KMS-11 (cell line): Measurements from ENCODE around the gene CTIF.

ENCODE experiments used
- H2AFZ ChIP-seq: fragments of 200-600 bp; sonication (generic); 2 replicates; pipeline ENCODE4 v1.6.1; 2016; ENCODE audit warnings: antibody characterized with exemption, mixed run types, low read depth
- H3K27ac ChIP-seq: fragments of 200-600 bp; sonication (generic); 2 replicates; pipeline ENCODE4 v1.6.1; 2016; ENCODE audit warnings: mild to moderate bottlenecking, mixed run types
- H3K27me3 ChIP-seq: fragments of 200-600 bp; sonication (generic); 2 replicates; pipeline ENCODE4 v1.6.1; 2017; ENCODE audit warnings: mild to moderate bottlenecking, low read depth, mixed run types, moderate library complexity; ENCODE audit not compliant: insufficient read depth
- H3K36me3 ChIP-seq: fragments of 200-600 bp; sonication (generic); 2 replicates; pipeline ENCODE4 v1.6.1; 2017; ENCODE audit warnings: mild to moderate bottlenecking, mixed run types; ENCODE audit not compliant: insufficient read depth
- H3K4me1 ChIP-seq: fragments of 200-600 bp; sonication (generic); 2 replicates; pipeline ENCODE4 v1.6.1; 2016; ENCODE audit warnings: mild to moderate bottlenecking, low read depth, mixed run types; ENCODE audit not compliant: poor library complexity, severe bottlenecking
- H3K4me2 ChIP-seq: fragments of 200-600 bp; sonication (generic); 2 replicates; pipeline ENCODE4 v1.7.0; 2016; ENCODE audit warnings: mild to moderate bottlenecking, mixed run types
- H3K4me3 ChIP-seq: fragments of 200-600 bp; sonication (generic); IDR thresholded peaks from 2 replicates; pipeline ENCODE4 v1.6.1; 2017; ENCODE audit warnings: low read depth, low read length, mixed read lengths; ENCODE audit not compliant: insufficient read depth
- H3K79me2 ChIP-seq: fragments of 200-600 bp; sonication (generic); 2 replicates; pipeline ENCODE4 v1.6.1; 2016; ENCODE audit warnings: low read depth, mixed run types; ENCODE audit not compliant: insufficient read depth
- H3K9ac ChIP-seq: fragments of 200-600 bp; sonication (generic); 2 replicates; pipeline ENCODE4 v1.6.1; 2016; ENCODE audit warnings: mild to moderate bottlenecking, mixed run types
- H4K20me1 ChIP-seq: fragments of 200-600 bp; sonication (generic); 2 replicates; pipeline ENCODE4 v1.6.1; 2016; ENCODE audit warnings: mild to moderate bottlenecking, mixed run types; ENCODE audit not compliant: insufficient read depth
- TF ChIP-seq, protein P1 (sequence below): fragments of 200-600 bp; sonication (generic); conservative IDR thresholded peaks from 2 replicates; pipeline ENCODE4 v1.6.1; 2017; ENCODE audit warnings: low read depth, mild to moderate bottlenecking, antibody characterized with exemption, low read length, moderate library complexity, mixed read lengths

The CTIF gene

DNA sequence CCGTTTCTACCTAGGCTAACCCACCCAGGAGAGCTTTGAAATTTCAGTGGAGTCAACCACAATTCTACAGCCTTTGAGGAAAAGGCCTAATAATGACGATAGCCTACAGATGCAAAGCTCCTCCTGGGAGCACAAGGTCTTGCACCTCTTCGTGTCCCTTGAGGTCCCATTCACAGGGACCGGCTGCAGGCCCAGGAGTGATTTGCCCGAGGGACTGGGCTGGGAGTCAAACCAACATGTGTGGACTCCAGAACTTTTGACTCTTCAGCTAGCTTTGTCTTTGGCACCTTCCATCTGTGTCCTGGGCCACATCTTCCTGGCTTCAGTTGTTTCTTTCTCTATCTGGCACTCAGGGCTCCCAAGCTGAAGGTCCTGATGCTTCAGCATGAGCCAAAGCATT is 335.4 kb downstream of the CTIF start:
- no peak overlapping the region for H3K4me2 ChIP-seq
- H3K79me2 ChIP-seq: no peaks in the 10 kb centered on the region
- TF ChIP-seq, protein P1, sequence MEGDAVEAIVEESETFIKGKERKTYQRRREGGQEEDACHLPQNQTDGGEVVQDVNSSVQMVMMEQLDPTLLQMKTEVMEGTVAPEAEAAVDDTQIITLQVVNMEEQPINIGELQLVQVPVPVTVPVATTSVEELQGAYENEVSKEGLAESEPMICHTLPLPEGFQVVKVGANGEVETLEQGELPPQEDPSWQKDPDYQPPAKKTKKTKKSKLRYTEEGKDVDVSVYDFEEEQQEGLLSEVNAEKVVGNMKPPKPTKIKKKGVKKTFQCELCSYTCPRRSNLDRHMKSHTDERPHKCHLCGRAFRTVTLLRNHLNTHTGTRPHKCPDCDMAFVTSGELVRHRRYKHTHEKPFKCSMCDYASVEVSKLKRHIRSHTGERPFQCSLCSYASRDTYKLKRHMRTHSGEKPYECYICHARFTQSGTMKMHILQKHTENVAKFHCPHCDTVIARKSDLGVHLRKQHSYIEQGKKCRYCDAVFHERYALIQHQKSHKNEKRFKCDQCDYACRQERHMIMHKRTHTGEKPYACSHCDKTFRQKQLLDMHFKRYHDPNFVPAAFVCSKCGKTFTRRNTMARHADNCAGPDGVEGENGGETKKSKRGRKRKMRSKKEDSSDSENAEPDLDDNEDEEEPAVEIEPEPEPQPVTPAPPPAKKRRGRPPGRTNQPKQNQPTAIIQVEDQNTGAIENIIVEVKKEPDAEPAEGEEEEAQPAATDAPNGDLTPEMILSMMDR: no peak
- H2AFZ ChIP-seq: no peak overlapping the region
- no peaks in the 10 kb centered on the region for H3K27me3 ChIP-seq
- no peaks in the 10 kb centered on the region for H4K20me1 ChIP-seq
- H3K27ac ChIP-seq: no peak overlapping the region
- H3K4me1 ChIP-seq: peaks cover 11% of the 10 kb centered on the region
- H3K36me3 ChIP-seq: no peaks in the 10 kb centered on the region
- H3K9ac ChIP-seq: no peak overlapping the region
- no peak overlapping the region for H3K4me3 ChIP-seq

DNA sequence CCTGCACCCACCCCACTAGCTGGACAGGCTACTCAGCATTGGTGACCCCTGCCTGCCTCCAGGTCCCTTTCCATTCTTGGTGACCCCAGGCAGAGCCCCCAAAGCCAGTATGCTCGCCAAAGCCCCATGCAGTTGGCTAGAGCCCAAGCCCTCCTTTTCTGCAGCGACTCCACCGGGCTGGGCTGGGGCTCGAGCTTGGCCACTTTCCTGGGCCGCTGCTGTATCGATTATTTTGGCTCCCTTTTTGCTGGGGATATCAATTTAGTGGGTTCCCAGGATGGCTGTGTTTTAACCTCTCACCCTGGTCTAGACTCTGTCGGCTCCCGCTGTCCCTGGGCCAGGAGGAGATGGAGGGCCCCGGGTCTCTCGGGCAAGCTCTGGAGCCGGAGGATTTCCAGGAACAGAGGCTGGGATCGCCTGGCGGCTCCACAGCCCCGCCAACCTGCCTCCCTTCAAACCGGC is 335.9 kb downstream of the CTIF start:
- TF ChIP-seq, protein P1: no peak

DNA sequence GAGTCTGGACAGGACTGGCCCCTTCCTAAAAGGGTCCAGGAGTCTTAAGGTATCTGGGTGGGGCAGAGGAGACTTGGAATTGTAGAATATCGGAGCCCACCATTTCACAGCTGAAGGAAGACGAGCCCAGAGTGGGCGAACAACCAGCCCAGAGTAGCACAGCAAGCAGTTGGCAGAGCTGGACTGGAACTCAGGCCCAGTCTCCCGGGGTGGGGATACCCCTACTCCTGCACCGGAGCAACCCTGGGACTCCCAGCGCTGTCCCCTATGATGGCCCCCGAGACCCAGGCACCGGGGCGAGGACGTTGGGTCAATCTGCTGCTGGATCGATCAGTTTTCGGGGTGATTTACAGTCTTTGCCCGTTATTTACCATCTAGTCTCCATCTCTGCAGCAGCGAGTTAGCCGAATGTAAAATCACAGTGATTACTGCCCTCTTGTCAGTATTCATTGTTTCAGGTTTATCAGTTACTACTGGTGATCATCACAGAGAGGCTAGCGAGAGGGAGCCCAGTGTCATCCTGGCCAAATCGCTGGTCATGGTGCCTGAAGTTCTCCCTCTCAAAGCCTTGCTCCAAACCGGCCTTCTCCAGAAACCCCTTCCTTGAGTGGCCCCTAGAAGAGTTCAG is 336.6 kb downstream of the CTIF start:
- H3K79me2 ChIP-seq: no peaks in the 10 kb centered on the region
- TF ChIP-seq, protein P1: no peak
- no peak overlapping the region for H2AFZ ChIP-seq
- no peak overlapping the region for H3K27ac ChIP-seq
- no peaks in the 10 kb centered on the region for H3K27me3 ChIP-seq
- no peak overlapping the region for H3K9ac ChIP-seq
- H3K4me2 ChIP-seq: no peak overlapping the region
- no peaks in the 10 kb centered on the region for H3K36me3 ChIP-seq
- H4K20me1 ChIP-seq: no peaks in the 10 kb centered on the region
- H3K4me1 ChIP-seq: peaks cover 5% of the 10 kb centered on the region
- no peak overlapping the region for H3K4me3 ChIP-seq

More for the DNA sequence above, 335.9 kb downstream of the CTIF start:
- Histone ChIP-seq H3K79me2 (no peaks in the 10 kb centered on the region), H3K36me3 (no peaks in the 10 kb centered on the region), H3K4me3 (no peak overlapping the region), H3K27ac (no peak overlapping the region), H3K4me2 (no peak overlapping the region), H3K27me3 (no peaks in the 10 kb centered on the region), H4K20me1 (no peaks in the 10 kb centered on the region), H3K9ac (no peak overlapping the region), H2AFZ (no peak overlapping the region), H3K4me1 (peaks cover 6% of the 10 kb centered on the region)

DNA sequence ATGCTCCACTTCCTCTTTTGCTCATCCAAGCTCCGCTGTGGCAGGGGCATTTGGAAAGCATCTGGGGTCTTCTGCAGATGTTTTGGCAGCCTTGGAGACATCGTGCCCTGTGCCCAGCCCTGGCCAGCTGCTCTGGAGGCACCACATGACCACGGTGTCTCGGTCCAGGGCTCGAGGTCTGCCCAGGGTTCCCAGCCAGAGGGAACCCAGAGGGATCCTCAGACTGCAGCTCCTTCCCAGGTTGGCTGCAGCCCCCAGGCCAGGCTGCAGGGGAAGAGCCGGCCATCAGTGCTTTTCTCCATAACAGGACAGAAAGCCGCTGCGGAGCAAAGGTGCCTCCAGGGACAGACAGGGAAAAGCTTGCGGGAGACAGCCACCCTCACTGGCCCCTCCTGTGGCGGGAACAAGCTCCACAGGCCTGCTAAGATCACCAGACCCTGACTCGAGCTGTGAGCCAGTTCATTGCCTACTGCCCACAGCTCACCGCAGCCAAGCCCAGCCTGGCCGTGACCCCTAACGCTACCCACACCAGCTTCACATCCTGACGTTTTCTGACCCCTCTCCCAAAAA is 337.2 kb downstream of the CTIF start:
- Histone ChIP-seq H3K4me3 (no peak overlapping the region), H2AFZ (no peak overlapping the region), H3K27ac (no peak overlapping the region), H3K4me2 (no peak overlapping the region), H3K79me2 (no peaks in the 10 kb centered on the region), H4K20me1 (no peaks in the 10 kb centered on the region), H3K9ac (no peak overlapping the region), H3K4me1 (peaks cover 5% of the 10 kb centered on the region), H3K27me3 (no peaks in the 10 kb centered on the region), H3K36me3 (no peaks in the 10 kb centered on the region)
- TF ChIP-seq, protein P1: no peak
